ENCODE results near the gene OR1E2.
"Not testable (repeated sequence)": the region's sequence is repeated elsewhere in the genome, so short reads cannot be mapped to it uniquely, and the experiment has no call there.

The OR1E2 gene, protein sequence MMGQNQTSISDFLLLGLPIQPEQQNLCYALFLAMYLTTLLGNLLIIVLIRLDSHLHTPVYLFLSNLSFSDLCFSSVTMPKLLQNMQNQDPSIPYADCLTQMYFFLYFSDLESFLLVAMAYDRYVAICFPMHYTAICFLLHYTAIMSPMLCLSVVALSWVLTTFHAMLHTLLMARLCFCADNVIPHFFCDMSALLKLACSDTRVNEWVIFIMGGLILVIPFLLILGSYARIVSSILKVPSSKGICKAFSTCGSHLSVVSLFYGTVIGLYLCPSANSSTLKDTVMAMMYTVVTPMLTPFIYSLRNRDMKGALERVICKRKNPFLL

DNA sequence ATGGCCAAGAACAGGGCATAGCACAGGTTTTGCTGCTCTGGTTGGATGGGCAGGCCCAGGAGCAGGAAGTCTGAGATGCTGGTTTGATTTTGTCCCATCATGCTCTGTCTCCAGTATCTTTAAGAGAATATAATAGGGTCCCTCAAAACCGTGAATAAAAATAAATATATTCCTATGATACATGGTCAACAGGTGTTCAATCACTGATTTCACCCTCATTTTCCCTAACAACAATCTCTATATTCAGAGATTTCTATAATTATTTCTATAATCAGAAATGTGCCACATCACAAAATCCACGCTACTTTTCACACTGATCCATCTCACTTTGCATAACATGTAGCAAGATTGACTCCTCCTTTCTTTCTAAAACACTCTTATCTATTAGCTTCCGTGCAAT lies at the start of gene OR1E2:
Gene OR1E2 (minus strand): TSS at position 101 of the 400 bp plus-strand sequence. CDS start 0 bp downstream, at position 101.
- DNase-seq (ENCODE audit: low read depth in 2 of 2, low spot score in 1 of 2), result no peak

DNA sequence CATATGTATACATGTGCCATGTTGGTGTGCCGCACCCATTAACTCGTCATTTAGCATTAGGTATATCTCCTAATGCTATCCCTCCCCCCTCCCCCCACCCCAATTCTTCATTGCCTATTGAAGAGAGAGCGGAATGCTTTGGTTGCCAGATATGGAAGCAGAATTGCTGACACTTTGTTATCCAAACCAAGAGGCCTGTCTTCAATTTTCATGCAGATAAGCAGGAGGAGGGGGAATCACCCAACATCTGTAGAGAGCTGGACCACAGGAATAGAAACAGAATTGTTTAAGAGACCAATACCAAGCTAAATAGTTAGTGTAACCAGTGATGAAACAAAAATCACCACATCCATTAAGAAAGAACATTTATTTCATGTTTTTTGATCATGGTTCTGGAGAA lies 49.2 kb upstream of the OR1E2 start:
- no peak for DNase-seq (ENCODE audit: low read depth in 2 of 2, low spot score in 1 of 2)

DNA sequence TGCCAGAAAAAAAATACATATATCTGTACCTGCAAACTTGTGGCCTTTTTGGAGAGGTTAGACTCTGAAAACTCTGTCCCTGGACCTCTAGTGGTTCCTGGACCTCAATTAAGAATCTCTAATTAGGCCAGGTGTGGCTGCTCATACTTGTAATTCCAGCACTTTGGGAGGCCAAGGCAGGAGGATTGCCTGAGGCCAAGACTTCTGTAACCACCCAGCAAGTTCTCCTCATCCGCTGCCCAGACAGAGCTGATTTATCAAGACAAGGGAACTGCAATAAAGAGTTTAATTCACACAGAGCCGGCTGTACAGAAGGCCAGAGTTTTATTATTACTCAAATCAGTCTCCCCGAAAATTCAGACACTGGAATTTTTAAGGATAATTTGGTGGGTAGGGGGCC lies 46.3 kb upstream of the OR1E2 start:
- DNase-seq (ENCODE audit: low read depth in 2 of 2, low spot score in 1 of 2), result no peak

DNA sequence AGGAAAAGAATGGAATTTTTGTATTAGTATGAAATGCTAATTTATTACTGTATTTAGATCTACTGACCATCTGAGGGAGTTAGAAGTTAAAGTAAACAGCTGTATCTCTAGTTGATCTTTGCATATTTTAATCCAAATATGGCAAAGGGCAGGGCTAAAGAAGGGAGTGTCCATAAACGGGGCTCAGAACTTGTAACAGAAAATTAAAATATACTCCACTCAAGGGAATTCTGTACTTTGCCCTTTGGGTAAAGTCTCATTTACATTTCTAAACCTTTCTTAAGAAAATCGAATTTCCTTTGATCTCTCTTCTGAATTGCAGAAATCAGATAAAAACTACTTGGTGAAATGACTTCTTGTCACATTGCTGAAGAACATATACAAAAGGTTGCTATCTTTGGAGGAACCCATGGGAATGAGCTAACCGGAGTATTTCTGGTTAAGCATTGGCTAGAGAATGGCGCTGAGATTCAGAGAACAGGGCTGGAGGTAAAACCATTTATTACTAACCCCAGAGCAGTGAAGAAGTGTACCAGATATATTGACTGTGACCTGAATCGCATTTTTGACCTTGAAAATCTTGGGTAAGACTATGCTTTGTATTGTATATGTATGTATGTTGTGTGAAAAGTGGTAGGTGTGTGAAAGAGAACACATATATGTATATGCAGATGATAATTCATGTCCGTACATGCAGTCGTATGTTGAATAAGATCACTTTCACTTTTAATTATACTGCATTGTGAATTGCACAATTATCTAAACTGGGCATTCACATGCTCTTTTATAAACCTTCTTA lies 42.4 kb upstream of the OR1E2 start, which contains the start of gene ASPA:
Gene ASPA (plus strand): TSS at position 186 of the 799 bp plus-strand sequence. CDS start 163 bp downstream, at position 349.
- DNase-seq (ENCODE audit: low read depth in 2 of 2, low spot score in 1 of 2), result no peak

DNA sequence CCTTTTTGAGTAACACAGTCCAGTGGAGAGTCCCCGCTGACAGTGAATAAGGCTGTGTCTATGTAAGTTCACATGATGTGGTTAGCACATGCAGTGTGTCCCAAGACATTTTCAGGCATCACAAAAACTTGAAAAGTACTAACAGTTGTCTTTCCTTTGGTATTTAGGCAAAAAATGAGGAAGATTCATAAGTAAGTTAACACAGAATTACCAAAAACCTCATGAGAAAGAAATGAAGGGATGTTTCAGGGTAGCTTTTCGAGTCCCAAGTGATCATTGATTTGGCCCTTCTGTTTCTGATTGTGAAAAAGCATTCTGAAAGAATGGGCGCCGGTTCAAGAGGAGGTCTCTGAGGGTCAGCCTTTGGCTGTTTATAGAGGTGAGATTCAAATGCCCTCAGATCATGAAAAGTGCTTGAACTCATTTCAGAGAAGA lies 41.6 kb upstream of the OR1E2 start:
- no peak for DNase-seq (ENCODE audit: low read depth in 2 of 2, low spot score in 1 of 2)

- no peak for DNase-seq (ENCODE audit: low read depth in 2 of 2, low spot score in 1 of 2)
Measured at GRCh38 chr17:3474212-3474611, 40.6 kb upstream of the OR1E2 start.

GRCh38 chr17:3472137-3472536 lies 38.5 kb upstream of the OR1E2 start:
- DNase-seq (ENCODE audit: low read depth in 2 of 2, low spot score in 1 of 2), result no peak

GRCh38 chr17:3471599-3471998 lies 38.0 kb upstream of the OR1E2 start, which contains the start of gene SPATA22:
TSS of gene SPATA22 (minus strand) at chr17:3471819. CDS start at chr17:3469325, 2,494 bp downstream.
- no peak for DNase-seq (ENCODE audit: low read depth in 2 of 2, low spot score in 1 of 2)

- DNase-seq (ENCODE audit: low read depth in 2 of 2, low spot score in 1 of 2), result no peak
Measured at GRCh38 chr17:3469529-3469928, 35.9 kb upstream of the OR1E2 start.

DNA sequence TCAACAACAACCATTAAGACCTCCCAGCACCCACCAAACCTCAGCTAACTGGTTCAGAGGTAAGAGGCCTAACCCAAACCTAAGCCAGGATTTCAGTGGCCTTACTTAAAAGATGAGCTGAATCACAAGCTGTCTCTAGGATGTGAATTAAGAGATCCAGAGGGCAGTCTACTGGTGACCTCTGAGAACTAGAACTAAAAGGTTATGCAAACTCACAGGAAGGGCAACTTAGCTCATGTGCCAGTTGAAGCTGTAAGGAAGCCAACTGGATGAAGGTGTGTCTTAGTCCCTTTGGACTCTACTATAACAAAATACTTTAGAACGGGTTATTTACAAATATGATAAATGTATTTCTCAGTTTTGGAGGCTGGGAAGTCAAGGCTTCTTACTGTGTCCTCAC lies 32.7 kb upstream of the OR1E2 start:
- not testable (repeated sequence) for DNase-seq (ENCODE audit: low read depth in 2 of 2, low spot score in 1 of 2)

- no peak for DNase-seq (ENCODE audit: low read depth in 2 of 2, low spot score in 1 of 2)
Measured at GRCh38 chr17:3448059-3448665, 14.5 kb upstream of the OR1E2 start.

DNA sequence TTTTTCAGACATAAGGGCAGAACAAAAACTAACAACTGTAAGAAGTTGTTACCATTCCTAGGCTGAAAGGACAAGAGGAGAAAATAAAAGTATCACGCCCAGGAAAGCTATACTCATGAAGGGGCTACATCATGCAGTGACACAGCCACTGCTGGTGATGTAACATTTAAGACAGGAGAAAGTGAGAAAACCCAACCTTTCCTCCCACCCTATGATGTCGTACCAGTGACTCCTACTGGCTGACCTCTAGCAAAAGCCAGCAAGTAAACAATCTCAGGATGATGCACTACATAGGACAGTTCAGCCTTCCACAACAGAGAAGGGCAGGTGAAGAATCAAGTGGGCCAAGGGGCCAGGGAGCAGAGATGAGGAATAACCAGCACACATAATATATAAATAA lies 14.0 kb upstream of the OR1E2 start:
- no peak for DNase-seq (ENCODE audit: low read depth in 2 of 2, low spot score in 1 of 2)

DNA sequence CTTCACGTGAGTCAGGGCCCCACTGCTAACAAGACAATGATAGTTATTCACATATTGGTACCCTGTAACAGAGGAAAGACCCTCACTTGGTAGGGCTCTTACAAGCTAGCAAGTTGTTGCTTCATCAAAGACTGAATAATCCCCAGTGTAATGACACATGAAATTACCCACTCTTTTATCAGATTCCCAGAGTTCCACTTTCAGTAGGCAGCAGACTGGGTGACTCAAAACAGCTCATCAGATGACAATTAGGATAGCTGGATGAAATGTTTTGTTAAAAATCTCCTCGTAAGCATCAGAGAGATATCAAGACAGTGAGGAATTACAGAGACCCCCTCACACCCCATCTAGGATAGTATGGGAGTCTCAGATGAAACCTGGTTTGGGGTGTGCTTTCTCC lies 6.8 kb upstream of the OR1E2 start:
- DNase-seq (ENCODE audit: low read depth in 2 of 2, low spot score in 1 of 2), result no peak

GRCh38 chr17:3438368-3438767 lies 4.7 kb upstream of the OR1E2 start:
- DNase-seq (ENCODE audit: low read depth in 2 of 2, low spot score in 1 of 2), result no peak

GRCh38 chr17:3433215-3433614 lies 426 bp downstream of the OR1E2 start:
- DNase-seq (ENCODE audit: low read depth in 2 of 2, low spot score in 1 of 2), result not testable (repeated sequence)

DNA sequence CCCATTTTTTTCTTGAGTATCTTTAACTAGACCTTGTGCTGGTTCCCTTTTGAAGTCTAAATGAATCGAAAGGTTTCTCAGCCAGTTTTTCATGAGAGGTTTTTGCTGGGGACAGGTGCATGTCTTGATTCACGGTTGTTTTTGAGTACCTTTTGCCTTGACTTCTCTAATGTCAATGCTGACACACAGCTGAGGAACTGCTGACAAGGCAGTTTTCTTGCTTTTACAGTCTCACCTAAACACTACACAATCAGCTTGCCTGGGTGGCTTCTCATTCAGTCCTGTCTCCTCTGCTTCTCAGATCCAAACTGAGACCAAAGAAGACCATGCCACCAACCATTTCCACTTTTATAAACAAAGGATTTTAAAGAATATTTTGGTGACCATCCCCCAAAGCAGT lies 15.4 kb downstream of the OR1E2 start:
- DNase-seq (ENCODE audit: low read depth in 2 of 2, low spot score in 1 of 2), result no peak

DNA sequence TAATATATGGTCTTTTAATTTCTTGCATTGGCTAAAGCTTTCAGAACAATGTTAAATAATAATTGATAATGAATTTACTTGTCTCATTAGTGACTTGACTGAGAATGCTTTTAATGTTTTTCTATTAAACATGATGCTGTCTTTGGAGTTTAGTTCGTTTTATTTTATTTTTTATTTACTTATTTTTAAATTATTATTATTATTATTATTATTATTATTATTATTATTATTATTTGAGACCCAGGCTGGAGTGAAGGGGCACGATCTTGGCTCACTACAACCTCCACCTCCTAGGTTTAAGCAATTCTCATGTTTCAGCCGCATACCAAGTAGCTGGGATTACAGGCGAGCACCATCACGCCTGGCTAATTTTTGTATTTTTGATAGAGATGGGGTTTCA lies 18.0 kb downstream of the OR1E2 start:
- DNase-seq (ENCODE audit: low read depth in 2 of 2, low spot score in 1 of 2), result no peak

GRCh38 chr17:3412216-3412615 lies 21.4 kb downstream of the OR1E2 start:
- DNase-seq (ENCODE audit: low read depth in 2 of 2, low spot score in 1 of 2), result not testable (repeated sequence)

GRCh38 chr17:3411070-3411469 lies 22.6 kb downstream of the OR1E2 start, which contains the start of gene OR3A3:
TSS of gene OR3A3 (plus strand) at chr17:3411370.
- no peak for DNase-seq (ENCODE audit: low read depth in 2 of 2, low spot score in 1 of 2)

DNA sequence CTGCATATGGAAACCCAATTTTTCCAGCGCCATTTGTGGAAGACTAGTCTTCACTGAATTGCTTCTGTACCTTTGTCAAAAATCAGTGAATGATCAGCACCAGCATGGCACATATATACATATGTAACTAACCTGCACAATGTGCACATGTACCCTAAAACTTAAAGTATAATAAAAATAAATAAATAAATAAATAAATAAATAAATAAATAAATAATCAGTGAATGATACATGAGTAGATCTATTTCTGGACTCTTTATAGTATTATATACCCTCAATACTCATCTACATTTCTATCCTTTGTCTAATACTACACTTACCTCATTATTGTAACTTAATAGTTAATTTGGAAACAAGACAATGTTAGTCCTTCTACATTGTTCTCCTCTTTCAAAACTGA lies 29.8 kb downstream of the OR1E2 start:
- not testable (repeated sequence) for DNase-seq (ENCODE audit: low read depth in 2 of 2, low spot score in 1 of 2)

DNA sequence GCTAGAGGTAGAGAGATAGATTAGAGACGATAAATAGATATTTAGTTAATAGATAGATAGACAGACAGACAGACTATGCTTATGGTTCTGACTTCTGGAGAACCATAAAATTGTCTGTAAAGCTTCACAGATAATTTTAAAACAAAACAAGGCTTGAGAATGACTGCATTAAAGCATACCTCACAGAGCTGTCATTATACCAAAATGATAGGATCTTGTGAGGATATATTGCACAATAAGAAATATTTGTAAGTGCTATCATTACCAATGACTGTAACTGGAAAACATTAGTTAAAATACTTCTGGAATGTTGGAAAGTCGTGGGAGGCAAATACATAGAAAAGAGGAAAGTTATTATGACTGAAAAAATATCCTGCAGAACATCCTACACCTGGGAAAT lies 31.9 kb downstream of the OR1E2 start:
- no peak for DNase-seq (ENCODE audit: low read depth in 2 of 2, low spot score in 1 of 2)

DNA sequence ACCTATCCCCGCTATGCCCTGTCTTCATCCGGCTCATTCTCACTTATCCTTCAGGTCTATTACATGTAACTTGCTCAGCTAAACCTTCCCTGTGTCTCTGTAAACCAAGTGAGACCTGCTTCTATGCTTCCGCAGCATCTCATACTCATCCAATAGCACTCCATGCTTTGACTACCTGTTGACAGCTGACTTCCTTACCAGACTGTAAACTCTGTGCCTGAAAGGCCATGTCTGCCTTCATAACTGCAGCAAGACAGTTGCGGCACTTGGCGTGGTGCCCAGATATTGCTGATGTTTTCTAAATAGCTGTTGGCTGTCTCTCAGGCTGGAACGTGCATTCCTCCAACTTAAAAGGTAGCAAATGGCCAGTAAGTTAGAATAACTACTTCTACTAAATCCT lies 33.6 kb downstream of the OR1E2 start:
- no peak for DNase-seq (ENCODE audit: low read depth in 2 of 2, low spot score in 1 of 2)
